GM12878 (cell line): ENCODE measurements around the gene MCTP2. TPM values are rescaled to one million over a fixed set of nuclear protein-coding genes. Genes with fewer than 3 reads are reported as not detected.

Source experiments
- ATAC-seq: fragments of 200-7000 bp; cut with Tn5 transposase; 3 replicates; pipeline ENCODE4 v1.9.1; 2020; ENCODE audit warnings: mild to moderate bottlenecking, moderate library complexity
- BruUV-seq: library from RNA; stranded (reverse); fragments of 400-500 nt; replicated peaks from 2 replicates; lab custom pipeline; 2021; lab: Mats Ljungman, UMichigan
- CTCF ChIA-PET: fragments of 300-600 bp; sonication (Branson Sonifier 250); formaldehyde crosslinking; extraction: SDS; loops from one replicate; lab custom pipeline; 2021; ENCODE audit warnings: inconsistent platforms; lab: Yijun Ruan, JAX
- POLR2A ChIA-PET: fragments of 350-600 bp; formaldehyde crosslinking; extraction: SDS; loops from one replicate; lab custom pipeline; 2021; ENCODE audit warnings: inconsistent platforms; lab: Charles Lee
- RAD21 ChIA-PET: fragments of 300-600 bp; sonication (Branson Sonifier 250); formaldehyde crosslinking; loops from one replicate; lab custom pipeline; 2023; ENCODE audit warnings: antibody characterized with exemption; ENCODE audit not compliant: unreplicated experiment; lab: Charles Lee
- SMC1A ChIA-PET: fragments of 300-600 bp; sonication (Branson Sonifier 250); formaldehyde crosslinking; loops from one replicate; lab custom pipeline; 2023; ENCODE audit not compliant: unreplicated experiment, uncharacterized antibody; lab: Charles Lee
- DNase-seq: peaks from one replicate; pipeline ENCODE4 v3.0.0-alpha.2; 2011; ENCODE audit warnings: low read depth, low spot score
- FAIRE-seq: peaks from 3 replicates; lab custom pipeline; 2011; peaks lifted over from hg19 to GRCh38; lab: Jason Lieb, UNC
- H2AFZ ChIP-seq: 2 replicates; pipeline ENCODE4 v1.6.0; 2011; ENCODE audit warnings: low read depth, low read length, control low read depth; ENCODE audit not compliant: control insufficient read depth
- H3K27ac ChIP-seq: 2 replicates; pipeline ENCODE4 v1.5.1; 2011; ENCODE audit warnings: control low read depth; ENCODE audit not compliant: control insufficient read depth, insufficient read depth
- H3K27me3 ChIP-seq, 2 experiments: replicated peaks in 1 of 2; 2 replicates each; pipeline versions ENCODE4 v1.6.0 to v1.6.1; 2011; ENCODE audit warnings: low read length in 1 of 2; ENCODE audit not compliant: control insufficient read depth in 2 of 2, insufficient read depth in 2 of 2
- H3K36me3 ChIP-seq, 2 experiments: 2 replicates each; pipeline ENCODE4 v1.5.1; 2011; ENCODE audit warnings: low read length in 1 of 2; ENCODE audit not compliant: control insufficient read depth in 2 of 2, insufficient read depth in 2 of 2
- H3K4me1 ChIP-seq: 2 replicates; pipeline ENCODE4 v1.6.1; 2011; ENCODE audit warnings: mild to moderate bottlenecking, low read length, moderate library complexity, mixed read lengths; ENCODE audit not compliant: control insufficient read depth, insufficient read depth
- H3K4me2 ChIP-seq: 2 replicates; pipeline ENCODE4 v1.6.0; 2011; ENCODE audit warnings: control low read depth; ENCODE audit not compliant: control insufficient read depth, insufficient read depth
- H3K4me3 ChIP-seq: fragments of 200-600 bp; sonication (generic); 2 replicates; pipeline ENCODE4 v1.5.1; 2016
- H3K79me2 ChIP-seq: 2 replicates; pipeline ENCODE4 v1.6.0; 2011; ENCODE audit warnings: low read length; ENCODE audit not compliant: control insufficient read depth, insufficient read depth
- H3K9ac ChIP-seq: 2 replicates; pipeline ENCODE4 v1.8.0; 2011; ENCODE audit warnings: low read length, control low read depth, mixed read lengths; ENCODE audit not compliant: control insufficient read depth, insufficient read depth
- H3K9me3 ChIP-seq: replicated peaks from 3 replicates; pipeline ENCODE4 v1.5.1; 2011; ENCODE audit warnings: mild to moderate bottlenecking, low read length; ENCODE audit not compliant: control insufficient read depth, insufficient read depth
- H4K20me1 ChIP-seq: 2 replicates; pipeline ENCODE4 v1.6.0; 2011; ENCODE audit not compliant: control insufficient read depth, insufficient read depth
- DPF2 ChIP-seq: fragments of 450-650 bp; IDR thresholded peaks from 2 replicates; pipeline ENCODE4 v1.6.1; 2017; ENCODE audit warnings: mild to moderate bottlenecking
- IKZF1 ChIP-seq: fragments of 450-650 bp; conservative IDR thresholded peaks from 2 replicates; pipeline ENCODE4 v1.6.1; 2017; ENCODE audit warnings: antibody characterized with exemption, mild to moderate bottlenecking
- NKRF ChIP-seq: fragments of 450-650 bp; conservative IDR thresholded peaks from 2 replicates; pipeline ENCODE4 v1.6.1; 2017; ENCODE audit warnings: mild to moderate bottlenecking, moderate library complexity
- RELA ChIP-seq: fragments of 450-650 bp; IDR thresholded peaks from 2 replicates; pipeline ENCODE4 v1.8.0; 2014; ENCODE audit warnings: borderline replicate concordance; ENCODE audit not compliant: partially characterized antibody
- TARDBP ChIP-seq: IDR thresholded peaks from 2 replicates; pipeline ENCODE4 v1.6.1; 2016; ENCODE audit warnings: borderline replicate concordance
- ZNF207 ChIP-seq: fragments of 450-650 bp; IDR thresholded peaks from 2 replicates; pipeline ENCODE4 v1.6.1; 2014; ENCODE audit warnings: antibody characterized with exemption, mild to moderate bottlenecking, borderline replicate concordance
- ZNF217 ChIP-seq: fragments of 450-650 bp; IDR thresholded peaks from 2 replicates; pipeline ENCODE4 v1.6.1; 2017; ENCODE audit warnings: antibody characterized with exemption, mild to moderate bottlenecking
- WGBS: methylation state at CpG from one replicate; pipeline ENCODE4 v1.1.6; 2016; ENCODE audit warnings: low lambda C conversion rate; ENCODE audit not compliant: insufficient replicate concordance, insufficient coverage; ENCODE audit errors: missing lambda C conversion rate; 5-methylcytosine and 5-hydroxymethylcytosine counted together
- in situ Hi-C: fragments of 300-500 bp; cut with MboI; formaldehyde crosslinking; loops from 9 replicates; pipeline ENCODE4 v1.14.3; 2018; ENCODE audit warnings: mixed read lengths
- intact Hi-C: fragments of 100-400 bp; cut with micrococcal nuclease; formaldehyde crosslinking; loops from one replicate; pipeline ENCODE4 v1.14.2; 2022; ENCODE audit not compliant: unreplicated experiment
- polyA plus RNA-seq, 11 experiments: library from polyadenylated mRNA; depleted of rRNA in 4 of 11; unstranded in 6 of 11; stranded (reverse) in 5 of 11; fragments of >200 nt; fragmentation: Nextera tagmentation in 4 of 11; fragmentation: Illumina TruSeq in 1 of 11; extraction: Ambion mirVana in 4 of 11; extraction: Trizol in 1 of 11; gene quantifications; 1 replicate in 1 of 11; 2 replicates in 10 of 11; pipeline versions ENCODE4 v1.2.1 to v1.2.3, GENCODE V29; 2011 to 2016; ENCODE audit warnings: inconsistent platforms in 2 of 11, missing spikeins in 2 of 11, low read depth in 1 of 11
- total RNA-seq, 4 experiments: library from RNA; depleted of rRNA in 3 of 4; stranded (reverse); fragments of >200 nt in 3 of 4; fragmentation: Illumina TruSeq in 1 of 4; extraction: Trizol in 1 of 4; gene quantifications; 2 replicates each; pipeline versions ENCODE4 v1.2.1 to v1.2.3, GENCODE V29; 2013 to 2021

MCTP2 gene
- total and polyA plus RNA-seq, 10 of the 15 experiments (the other 5 are each of a cell fraction or from before 2014, with no cell fraction given), result 0.24 to 48.5 (median 0.88) TPM

DNA sequence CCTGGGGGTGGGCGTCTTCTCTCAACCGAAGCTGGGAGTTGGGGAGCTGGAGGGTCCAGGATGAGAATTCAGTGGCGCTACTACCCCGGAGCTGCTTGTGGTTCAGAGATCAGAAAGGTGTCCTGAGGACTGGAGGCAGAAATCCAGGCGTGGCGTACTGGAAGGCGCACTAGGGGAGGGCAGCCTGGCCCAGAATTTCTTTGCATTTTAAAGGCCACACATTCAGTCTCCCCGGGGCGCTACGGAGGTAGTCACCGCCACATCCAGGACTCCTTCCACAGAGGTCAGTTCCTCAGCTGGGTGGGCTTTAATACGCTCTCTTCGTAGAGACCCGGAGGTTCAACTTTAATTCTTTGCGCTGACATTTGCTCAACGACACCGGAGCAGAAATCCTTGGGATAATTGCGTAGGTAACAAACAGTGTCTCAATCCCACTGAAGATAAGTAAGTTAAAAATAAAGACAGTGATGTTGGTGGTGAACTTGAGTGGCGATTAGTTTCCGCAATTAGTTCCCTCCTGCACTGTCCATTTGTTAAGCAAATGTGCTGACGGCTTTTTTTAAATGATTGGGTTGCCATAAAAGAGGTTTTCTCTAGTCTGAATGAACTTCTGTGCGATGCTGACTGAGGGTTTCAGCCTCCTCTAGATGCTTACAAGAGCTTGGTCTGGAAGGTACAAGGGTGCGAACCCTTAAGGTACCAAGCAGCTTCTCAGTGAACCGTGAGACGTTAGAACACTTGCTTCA, 535 bp downstream of the MCTP2 start:
- Histone ChIP-seq H3K27ac (no peak overlapping the region), H3K4me3 (peak overlapping the region; percentile 61), H3K9ac (no peak overlapping the region; the same call in 1 of the 2 replicates), H3K4me2 (peak overlapping the region; percentile 95; the same call in 1 of the 2 replicates), H3K9me3 (no peaks in the 10 kb centered on the region), H3K27me3 (peaks cover 0 to 7% of the 10 kb centered on the region in 2 experiments; a peak in 2 of 4 replicates), H3K4me1 (peaks cover 16% of the 10 kb centered on the region), H2AFZ (peak overlapping the region; percentile 33), H3K36me3 (no peaks in the 10 kb centered on the region), H3K79me2 (no peaks in the 10 kb centered on the region), H4K20me1 (no peaks in the 10 kb centered on the region)
- 3% methylated on average over 25 of the region's 25 CpGs for WGBS
- peak; percentile 27 for ATAC-seq
- FAIRE-seq, result peak; percentile 31
- 0 out of 2 replicates have a peak, but pooled peaks have one; percentile 26 for TF ChIP-seq IKZF1
- peak; percentile 37; the same call in 1 of the 2 replicates for TF ChIP-seq ZNF207
- 0 out of 2 replicates have a peak, but pooled peaks have one; percentile 4 for TF ChIP-seq ZNF217
- TF ChIP-seq TARDBP, result no peak
- TF ChIP-seq RELA, result peak; percentile 15
- TF ChIP-seq NKRF, result no peak
- TF ChIP-seq DPF2, result peak; percentile 12; the same call in 1 of the 2 replicates
- RAD21 ChIA-PET, result interaction anchor here (0.6 to 8.0 kb wide), 12 partner anchors 17 to 100 kb away, joined by 3 to 120 read pairs (median 12); no protein-coding TSS in a partner anchor
- SMC1A ChIA-PET, result interaction anchor here (1.0 to 9.8 kb wide), 15 partner anchors 8 to 181 kb away, joined by 3 to 156 read pairs (median 22); no protein-coding TSS in a partner anchor
- CTCF ChIA-PET, result interaction anchor here (0.7 to 7.5 kb wide), 13 partner anchors 17 to 92 kb away, joined by 3 to 90 read pairs (median 6); no protein-coding TSS in a partner anchor
- BruUV-seq, result TSS peak; percentile 61
- POLR2A ChIA-PET, result interaction anchor here (0.5 to 7.8 kb wide), 11 partner anchors 7 to 74 kb away, joined by 3 to 94 read pairs (median 10); no protein-coding TSS in a partner anchor
- in situ Hi-C loops, result loop anchor here (5.0 kb wide), 1 partner anchor 75 kb away; no protein-coding TSS in a partner anchor
- intact Hi-C loops, result loop anchor here (2.0 to 5.0 kb wide), 3 partner anchors 55 to 90 kb away; no protein-coding TSS in a partner anchor
- DNase-seq, result peak; percentile 28
